Measurements from ENCODE around the gene NRXN3. TPM values are rescaled to one million over a fixed set of nuclear protein-coding genes. Genes with fewer than 3 reads are reported as not detected.

The NRXN3 gene
- total RNA-seq, 4 donors from 2014 or later = 4.1 to 11.9 (median 5.8) TPM

DNA sequence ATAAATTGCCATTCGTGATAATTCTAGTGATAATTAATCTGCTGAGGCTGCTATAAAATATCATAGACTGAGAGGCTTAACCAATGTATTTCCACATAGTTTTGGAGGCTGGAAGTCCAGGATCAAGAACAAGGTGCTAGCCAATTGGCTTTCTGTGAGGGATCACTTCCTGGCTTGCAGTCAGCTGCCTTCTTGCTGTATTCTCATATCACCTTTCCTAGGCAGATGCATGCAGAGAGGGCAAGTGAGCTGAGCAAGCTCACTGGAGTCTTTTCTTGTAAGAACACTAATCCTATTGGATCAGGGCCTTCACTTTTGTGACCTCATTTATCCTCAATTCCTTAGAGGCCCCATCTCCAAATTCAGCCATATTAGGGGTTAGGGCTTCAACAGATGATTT is 1400.5 kb downstream of the NRXN3 start:
- Histone ChIP-seq H3K4me1 (no peaks in the 10 kb centered on the region), H3K27me3 (no peaks in the 10 kb centered on the region), H3K9me3 (no peaks in the 10 kb centered on the region), H3K4me3 (no peak overlapping the region), H3K27ac (no peak overlapping the region), H3K36me3 (no peaks in the 10 kb centered on the region)
- no peak for DNase-seq
- in situ Hi-C loops (cut with MboI; ENCODE audit: low pct_ligation_motif_present in 1 of 4, low pct_unique_long_range_greater_than_20kb in 1 of 4, low sequenced_read_pairs in 3 of 4) (no loop called here), intact Hi-C loops (cut with DNase I; ENCODE audit: low total_unique reads) (no loop called here)
- TF ChIP-seq POLR2A (IDR thresholded peaks at IDR 0.05) (no peak), POLR2AphosphoS5 (IDR thresholded peaks at IDR 0.05) (no peak), CTCF (IDR thresholded peaks at IDR 0.05) (no peak), EP300 (IDR thresholded peaks at IDR 0.05; ENCODE audit: low read depth) (no peak)
- WGBS, 2 donors (ENCODE audit: low coverage in 1 of 2) = 57 to 68% methylated on average over 1 of the region's 1 CpG

GRCh38 chr14:79571366-79571765 is 1401.2 kb downstream of the NRXN3 start:
- Histone ChIP-seq H3K27ac (no peak overlapping the region), H3K36me3 (no peaks in the 10 kb centered on the region), H3K9me3 (no peaks in the 10 kb centered on the region), H3K4me3 (no peak overlapping the region), H3K27me3 (no peaks in the 10 kb centered on the region), H3K4me1 (no peaks in the 10 kb centered on the region)
- DNase-seq = no peak
- intact Hi-C loops (cut with DNase I; ENCODE audit: low total_unique reads) (no loop called here), in situ Hi-C loops (cut with MboI; ENCODE audit: low pct_ligation_motif_present in 1 of 4, low pct_unique_long_range_greater_than_20kb in 1 of 4, low sequenced_read_pairs in 3 of 4) (no loop called here)
- WGBS, 2 donors (ENCODE audit: low coverage in 1 of 2) = 44 to 83% methylated on average over 1 to 4 of the region's 4 CpGs
- TF ChIP-seq POLR2AphosphoS5 (IDR thresholded peaks at IDR 0.05) (no peak), CTCF (IDR thresholded peaks at IDR 0.05) (no peak), EP300 (IDR thresholded peaks at IDR 0.05; ENCODE audit: low read depth) (no peak), POLR2A (IDR thresholded peaks at IDR 0.05) (no peak)

- H3K36me3 ChIP-seq = no peaks in the 10 kb centered on the region
- H3K27me3 ChIP-seq = no peaks in the 10 kb centered on the region
- no peak for DNase-seq
- TF ChIP-seq POLR2A (IDR thresholded peaks at IDR 0.05) (no peak), CTCF (IDR thresholded peaks at IDR 0.05) (no peak), EP300 (IDR thresholded peaks at IDR 0.05; ENCODE audit: low read depth) (no peak), POLR2AphosphoS5 (IDR thresholded peaks at IDR 0.05) (no peak)
- H3K4me3 ChIP-seq = no peak overlapping the region
- H3K27ac ChIP-seq = no peak overlapping the region
- H3K4me1 ChIP-seq = no peaks in the 10 kb centered on the region
- H3K9me3 ChIP-seq = no peaks in the 10 kb centered on the region
- intact Hi-C loops (cut with DNase I; ENCODE audit: low total_unique reads) = no loop called here
- WGBS, 2 donors (ENCODE audit: low coverage in 1 of 2) = 68 to 84% methylated on average over 2 of the region's 2 CpGs
- in situ Hi-C loops (cut with MboI; ENCODE audit: low pct_ligation_motif_present in 1 of 4, low pct_unique_long_range_greater_than_20kb in 1 of 4, low sequenced_read_pairs in 3 of 4) = no loop called here
Observed at GRCh38 chr14:79573486-79573885, 1403.3 kb downstream of the NRXN3 start.

GRCh38 chr14:79575032-79575431 is 1404.9 kb downstream of the NRXN3 start:
- in situ Hi-C loops (cut with MboI; ENCODE audit: low pct_ligation_motif_present in 1 of 4, low pct_unique_long_range_greater_than_20kb in 1 of 4, low sequenced_read_pairs in 3 of 4) = no loop called here
- no peaks in the 10 kb centered on the region for H3K27me3 ChIP-seq
- H3K9me3 ChIP-seq = no peaks in the 10 kb centered on the region
- TF ChIP-seq CTCF (IDR thresholded peaks at IDR 0.05) (no peak), EP300 (IDR thresholded peaks at IDR 0.05; ENCODE audit: low read depth) (no peak), POLR2AphosphoS5 (IDR thresholded peaks at IDR 0.05) (no peak), POLR2A (IDR thresholded peaks at IDR 0.05) (no peak)
- H3K4me1 ChIP-seq = no peaks in the 10 kb centered on the region
- no peak for DNase-seq
- H3K36me3 ChIP-seq = no peaks in the 10 kb centered on the region
- no peak overlapping the region for H3K4me3 ChIP-seq
- 62 to 66% methylated on average over 4 of the region's 4 CpGs for WGBS, 2 donors (ENCODE audit: low coverage in 1 of 2)
- intact Hi-C loops (cut with DNase I; ENCODE audit: low total_unique reads) = no loop called here
- no peak overlapping the region for H3K27ac ChIP-seq
